Adipose tissue (tissue), 3 donors: ENCODE measurements around the gene GRIN2B. TPM values are rescaled to one million over a fixed set of nuclear protein-coding genes. Genes with fewer than 3 reads are reported as not detected.

Experiments used
- H3K27ac ChIP-seq: one replicate; pipeline ENCODE4 v1.5.1; 2013; ENCODE audit warnings: low read depth, low read length
- WGBS, 3 donors: extraction: QIAGEN DNeasy Blood & Tissue Kit; methylation state at CpG; one replicate each; pipeline ENCODE4 v1.1.7; 2013; 5-methylcytosine and 5-hydroxymethylcytosine counted together
- polyA plus RNA-seq, 3 donors: library from polyadenylated mRNA; stranded (reverse); fragments of 200-250 nt; gene quantifications; one replicate each; pipeline ENCODE4 v1.2.3, GENCODE V29; 2013
- donor health status: healthy with polysubstance abuse.
- donor health status: Bipolar disorder and iron deficiency.
- donor health status: healthy.

The GRIN2B gene
- polyA plus RNA-seq, 3 donors: 0.01 to 0.16 TPM; not detected in 1

DNA sequence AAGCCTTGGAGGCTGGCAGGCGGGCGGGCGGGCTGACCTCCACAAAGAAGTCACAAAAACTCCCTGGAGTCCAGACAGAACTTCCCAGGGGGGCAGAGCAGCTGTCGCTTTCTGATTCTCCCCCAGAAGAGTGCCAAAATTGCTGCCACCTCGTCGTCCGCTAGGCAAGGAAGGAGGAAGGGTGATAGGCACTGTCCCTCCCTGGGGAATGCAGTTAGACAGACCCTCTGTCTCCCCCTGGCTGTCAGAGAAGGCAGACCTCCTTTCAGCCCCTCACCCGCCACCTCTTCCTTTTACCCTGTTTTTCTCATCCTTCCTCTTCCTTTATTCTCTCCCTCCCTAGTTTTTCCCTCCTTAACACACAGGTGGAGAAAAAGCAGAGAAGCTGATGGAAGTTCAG lies 18.7 kb downstream of the GRIN2B start:
- H3K27ac ChIP-seq: no peak overlapping the region
- WGBS, 3 donors: 68 to 80% (median 79%) methylated on average over 7 to 8 of the region's 8 CpGs

DNA sequence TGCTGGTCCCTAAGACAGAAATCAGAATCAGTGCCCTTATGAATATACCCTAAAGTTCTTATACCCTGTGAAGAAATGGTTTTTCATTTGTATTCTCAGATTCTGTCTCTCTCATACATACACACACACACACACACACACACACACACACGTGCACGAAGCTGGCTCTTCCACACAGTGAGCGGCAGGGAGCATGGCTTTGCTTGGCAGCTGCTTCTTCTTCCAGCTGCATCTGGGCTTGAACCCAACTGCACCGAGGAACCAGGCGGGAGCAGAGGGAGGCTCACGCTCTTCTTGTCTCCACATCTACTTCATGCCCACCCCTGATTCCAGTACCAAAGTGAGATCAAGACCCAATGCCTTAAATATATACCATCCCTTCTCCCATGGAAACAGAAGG lies 19.4 kb downstream of the GRIN2B start:
- 63 to 68% (median 63%) methylated on average over 6 of the region's 6 CpGs for WGBS, 3 donors
- no peak overlapping the region for H3K27ac ChIP-seq

DNA sequence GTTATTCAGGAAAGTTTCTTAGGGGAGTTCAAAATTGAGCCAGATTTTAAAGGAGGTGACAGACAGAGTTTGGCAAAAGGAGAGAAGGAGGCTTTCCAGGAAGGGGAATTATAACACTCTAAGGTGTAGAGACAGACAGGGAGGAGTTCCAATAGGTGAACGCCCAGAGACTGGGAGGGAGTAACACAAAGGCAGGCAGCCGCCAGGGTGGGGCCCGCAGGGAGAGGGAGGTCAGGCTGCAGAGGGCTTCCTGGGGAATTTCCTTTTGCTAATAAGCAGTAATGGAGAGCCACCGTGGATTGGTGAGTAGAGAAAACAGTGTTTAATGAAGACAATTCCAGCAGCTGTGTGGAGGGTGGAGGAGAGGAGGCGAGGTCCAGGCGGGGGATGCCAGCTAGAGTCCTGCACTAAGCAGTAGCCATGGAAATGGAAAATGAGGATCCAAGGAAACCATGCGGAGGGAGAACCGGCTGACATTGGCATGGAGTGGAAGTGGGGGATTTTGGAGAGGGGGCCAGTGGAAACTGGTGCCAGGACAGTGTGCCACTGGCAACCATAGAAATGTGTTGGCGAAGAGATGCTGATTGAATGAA lies 22.2 kb downstream of the GRIN2B start:
- no peak overlapping the region for H3K27ac ChIP-seq
- WGBS, 3 donors: 54 to 63% (median 63%) methylated on average over 9 of the region's 9 CpGs

DNA sequence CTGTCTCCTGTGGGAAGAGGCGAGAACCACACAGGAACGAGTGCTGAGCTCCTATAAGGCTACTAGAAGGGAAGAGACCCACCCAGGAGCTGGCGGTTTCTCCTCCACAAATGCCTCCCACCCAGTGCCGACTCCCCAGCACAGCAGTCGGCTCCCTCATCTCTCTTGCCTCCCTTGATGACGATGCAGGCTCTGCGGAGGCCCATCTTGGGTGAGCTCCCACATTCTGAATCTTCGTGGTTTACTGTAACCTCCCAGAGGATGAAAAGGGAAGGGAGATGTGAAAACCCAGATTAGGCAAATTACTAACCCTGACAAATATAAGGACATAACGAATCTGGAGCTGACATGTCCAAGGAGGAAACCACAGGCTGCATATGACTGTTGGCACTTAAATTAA lies 23.8 kb downstream of the GRIN2B start:
- WGBS, 3 donors: 69 to 81% (median 74%) methylated on average over 9 of the region's 9 CpGs
- no peak overlapping the region for H3K27ac ChIP-seq

DNA sequence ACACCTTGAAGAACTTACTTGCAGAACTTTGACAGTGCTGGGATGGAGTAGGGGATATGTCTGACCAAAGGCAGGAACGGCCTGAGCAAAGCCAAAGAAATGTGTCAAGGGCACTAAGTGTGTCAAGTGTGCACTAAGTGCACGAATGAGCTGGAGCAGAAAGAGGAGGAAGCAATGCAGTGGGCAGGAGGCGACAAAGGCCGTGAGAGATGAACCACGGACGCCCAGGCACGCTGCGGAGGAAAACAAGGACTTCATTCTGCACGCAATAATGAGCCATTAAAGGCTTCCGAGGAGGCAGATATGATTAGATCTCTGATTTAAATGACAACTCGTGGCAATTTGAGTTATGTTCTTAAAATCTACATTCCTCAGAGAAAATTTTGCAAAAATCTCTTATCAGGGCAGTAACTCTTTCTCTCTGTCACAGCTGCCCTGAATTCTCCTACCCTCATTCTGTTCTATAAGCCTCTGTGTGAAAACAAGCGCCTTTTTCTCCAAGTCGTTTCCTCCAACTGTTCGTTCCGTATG lies 25.3 kb downstream of the GRIN2B start:
- no peak overlapping the region for H3K27ac ChIP-seq
- WGBS, 3 donors: 67 to 79% (median 78%) methylated on average over 15 of the region's 15 CpGs

DNA sequence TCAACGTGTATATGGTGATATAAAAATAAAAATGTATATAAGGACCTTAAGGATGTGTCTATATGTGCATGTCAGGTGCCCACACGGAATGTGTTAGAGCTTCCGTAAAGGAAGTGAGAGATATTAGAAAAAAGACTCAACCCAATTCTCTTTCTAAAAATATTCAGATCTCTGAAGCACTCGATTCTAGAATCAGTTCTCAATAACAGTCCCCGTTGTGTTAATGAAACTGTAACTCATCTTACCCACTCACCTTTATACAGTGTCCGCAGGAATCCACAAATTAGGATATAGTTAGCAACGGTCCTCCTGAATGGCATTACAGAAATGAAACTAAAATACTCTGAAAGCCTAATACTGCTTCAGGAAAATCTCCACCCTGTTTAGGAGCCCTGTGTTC lies 29.3 kb downstream of the GRIN2B start:
- WGBS, 3 donors: 77 to 83% (median 79%) methylated on average over 7 of the region's 7 CpGs

DNA sequence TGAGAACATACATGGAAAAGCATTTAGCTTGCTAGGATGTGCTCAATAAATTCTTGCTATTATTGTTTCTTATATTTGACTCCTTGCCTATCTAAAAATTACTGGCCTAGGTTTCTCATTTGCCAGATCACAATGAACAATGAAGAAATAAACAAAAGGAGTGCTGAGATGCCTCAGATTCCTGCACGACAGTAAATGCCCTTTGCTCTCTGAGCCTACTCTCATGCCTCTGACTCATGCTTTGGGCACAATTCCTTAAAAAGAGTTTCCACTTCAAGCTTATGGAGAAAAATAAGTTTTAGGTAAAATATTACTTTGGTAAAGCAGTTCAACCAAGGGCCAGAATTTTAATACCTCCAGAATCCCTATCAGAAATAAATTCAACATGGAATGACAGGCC lies 30.9 kb downstream of the GRIN2B start:
- no peak overlapping the region for H3K27ac ChIP-seq
- 41 to 57% (median 43%) methylated on average over 1 of the region's 1 CpG for WGBS, 3 donors

More for the DNA sequence above, 29.3 kb downstream of the GRIN2B start:
- no peak overlapping the region for H3K27ac ChIP-seq

DNA sequence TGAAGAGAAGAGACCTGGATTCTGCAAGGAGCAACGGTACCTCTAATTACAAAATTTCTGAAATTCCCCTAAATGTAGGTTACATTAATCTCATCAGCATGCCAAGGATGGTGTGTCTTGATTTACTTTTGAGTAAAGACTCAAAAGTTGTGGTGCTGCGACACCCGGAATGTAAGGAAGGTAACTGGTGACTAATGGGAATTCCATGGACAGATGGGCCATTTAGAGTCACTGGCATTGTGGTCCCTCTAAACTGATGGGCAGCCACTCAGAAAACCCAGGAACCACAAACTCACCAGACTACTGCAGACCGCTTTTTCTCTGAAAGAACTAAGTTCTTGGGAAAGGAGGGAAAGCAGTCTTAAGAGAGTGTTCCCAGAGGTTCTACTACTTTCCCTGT lies 32.8 kb downstream of the GRIN2B start:
- WGBS, 3 donors: 89 to 93% (median 89%) methylated on average over 4 of the region's 4 CpGs
- no peak overlapping the region for H3K27ac ChIP-seq

DNA sequence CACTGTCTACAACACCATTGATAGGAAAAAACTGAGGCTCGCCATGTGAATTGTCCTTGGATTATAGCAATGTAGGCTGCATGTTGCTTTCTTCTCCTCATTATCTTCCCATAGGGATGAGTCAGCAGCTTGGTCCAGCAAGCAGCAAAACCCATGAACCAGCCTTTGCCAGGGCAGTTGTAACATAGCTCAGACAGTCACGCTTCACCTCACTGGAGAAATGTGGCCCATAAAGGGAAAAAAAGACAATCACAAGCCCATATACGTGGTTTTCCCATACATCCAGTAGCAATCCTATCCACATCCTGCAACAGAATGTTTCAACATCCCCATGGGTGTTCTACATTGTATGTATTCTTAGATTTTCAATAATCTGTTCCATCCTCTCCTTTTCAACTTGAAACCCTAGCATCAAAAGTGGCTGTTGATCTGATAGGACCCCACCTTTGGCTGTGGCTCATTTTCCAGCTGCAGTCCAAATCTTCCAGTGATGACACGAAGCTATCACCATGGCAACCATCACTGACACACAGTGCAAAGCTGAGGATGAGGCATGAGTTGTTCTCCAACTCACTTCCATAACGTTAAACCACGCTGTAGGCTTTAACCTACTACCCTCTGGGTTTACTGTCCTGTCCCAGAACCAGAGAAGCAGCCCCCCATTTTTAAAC lies 34.0 kb downstream of the GRIN2B start:
- 82 to 85% (median 83%) methylated on average over 6 of the region's 6 CpGs for WGBS, 3 donors
- no peak overlapping the region for H3K27ac ChIP-seq

DNA sequence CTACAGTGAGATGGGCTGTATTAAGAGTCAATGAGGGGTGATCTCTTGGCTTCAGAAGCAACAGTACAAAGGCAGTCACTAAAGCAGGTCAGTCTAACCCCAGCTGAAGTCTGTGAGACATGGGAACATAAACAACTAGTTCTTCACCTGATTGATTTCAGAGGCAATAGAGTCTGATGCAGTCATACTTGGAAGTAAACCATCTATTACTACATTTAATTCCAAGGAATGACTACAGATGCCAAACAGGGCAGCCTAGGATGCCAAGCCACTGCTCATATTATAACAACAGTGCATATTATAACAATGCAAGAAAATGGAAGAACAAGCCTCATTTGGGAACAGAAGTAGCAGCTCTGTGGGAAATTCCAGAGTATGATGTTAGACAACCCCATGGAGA lies 35.8 kb downstream of the GRIN2B start:
- H3K27ac ChIP-seq: no peak overlapping the region

DNA sequence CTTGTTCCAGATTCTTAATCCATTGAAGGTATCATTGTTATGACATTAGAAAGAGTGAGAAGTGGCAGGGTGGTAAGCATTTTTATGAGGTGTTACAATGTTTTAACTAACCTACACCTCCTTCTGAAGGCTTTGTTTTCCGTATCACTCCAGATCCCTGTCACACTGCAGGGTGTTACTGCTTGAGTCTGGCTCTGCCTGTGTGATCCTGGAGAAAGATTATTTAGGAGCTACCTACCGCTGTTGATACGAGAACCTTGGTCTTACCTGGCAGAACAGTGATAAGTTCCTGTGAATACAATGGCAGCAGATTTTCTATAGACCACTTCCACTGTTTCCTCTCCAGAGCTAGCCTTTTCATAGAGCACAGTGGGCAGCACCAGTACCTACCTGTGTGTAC lies 36.2 kb downstream of the GRIN2B start:
- WGBS, 3 donors: 80 to 84% (median 80%) methylated on average over 3 of the region's 3 CpGs
- H3K27ac ChIP-seq: no peak overlapping the region

DNA sequence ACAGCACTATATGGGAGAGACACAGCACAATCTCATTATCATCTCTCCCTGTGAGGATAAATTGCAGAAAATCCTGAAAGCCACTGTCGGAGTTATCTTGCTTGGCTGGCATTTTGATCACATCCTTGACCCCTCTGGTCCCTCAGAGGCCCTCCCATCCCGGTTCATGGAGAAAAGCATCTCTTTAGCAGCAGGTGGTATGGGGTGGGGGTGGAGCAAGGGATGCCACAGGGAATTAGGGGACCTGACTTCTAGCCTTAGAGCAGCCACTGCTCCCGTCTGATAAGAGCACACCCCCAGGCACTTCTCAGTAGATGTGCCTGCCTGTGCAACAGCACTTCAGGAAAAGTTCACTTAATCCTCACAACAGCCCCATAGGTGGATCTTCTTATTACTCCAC lies 38.6 kb downstream of the GRIN2B start:
- 50 to 55% (median 55%) methylated on average over 3 of the region's 3 CpGs for WGBS, 3 donors
- no peak overlapping the region for H3K27ac ChIP-seq

DNA sequence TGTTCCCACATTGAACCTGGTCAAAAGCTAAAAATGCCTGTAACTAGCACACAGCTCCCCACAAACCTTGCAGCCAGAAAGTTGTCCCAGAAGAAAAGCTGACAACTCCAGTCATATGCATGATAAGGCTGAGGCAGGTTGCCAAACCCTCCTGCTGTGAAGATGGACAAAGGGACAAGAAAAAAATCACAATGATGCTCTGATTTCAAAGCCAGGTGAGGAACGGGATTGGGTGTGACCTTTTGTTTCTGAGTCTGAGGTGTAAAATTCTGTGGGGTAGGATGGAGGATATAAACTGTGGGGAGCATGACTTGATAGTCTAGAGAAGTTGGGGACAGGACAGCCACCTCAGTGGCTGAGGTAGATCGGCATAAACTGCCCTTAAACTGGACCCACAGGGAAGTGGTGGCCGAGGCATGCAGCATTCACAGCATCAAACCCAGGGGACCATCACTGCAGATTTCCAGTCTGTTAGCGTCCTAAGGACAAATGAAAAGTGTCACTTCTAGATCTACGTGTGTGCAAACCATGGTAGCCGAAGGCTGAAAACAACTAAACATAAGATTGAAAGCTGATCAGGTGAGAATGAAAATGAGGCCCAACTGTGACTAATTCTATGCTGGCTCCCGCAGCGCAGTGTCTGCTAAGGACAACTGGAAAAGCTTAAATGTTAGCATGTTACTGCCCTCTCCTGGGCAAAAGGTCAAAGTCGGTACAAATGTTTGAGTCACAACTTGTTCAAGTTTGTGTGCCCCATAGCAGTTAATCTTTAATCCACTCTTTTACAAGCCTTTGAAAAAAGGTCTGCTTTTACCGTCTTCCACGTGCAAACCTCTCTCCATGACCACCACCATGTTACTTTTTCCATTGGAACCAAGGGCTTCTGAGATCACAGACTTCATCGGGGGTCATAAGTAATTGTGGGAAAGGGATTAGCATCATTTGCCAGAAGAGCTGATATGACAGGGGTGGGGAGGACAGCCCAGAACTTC lies 39.8 kb downstream of the GRIN2B start:
- WGBS, 3 donors: 19 to 32% (median 30%) methylated on average over 12 of the region's 12 CpGs
- H3K27ac ChIP-seq: no peak overlapping the region

DNA sequence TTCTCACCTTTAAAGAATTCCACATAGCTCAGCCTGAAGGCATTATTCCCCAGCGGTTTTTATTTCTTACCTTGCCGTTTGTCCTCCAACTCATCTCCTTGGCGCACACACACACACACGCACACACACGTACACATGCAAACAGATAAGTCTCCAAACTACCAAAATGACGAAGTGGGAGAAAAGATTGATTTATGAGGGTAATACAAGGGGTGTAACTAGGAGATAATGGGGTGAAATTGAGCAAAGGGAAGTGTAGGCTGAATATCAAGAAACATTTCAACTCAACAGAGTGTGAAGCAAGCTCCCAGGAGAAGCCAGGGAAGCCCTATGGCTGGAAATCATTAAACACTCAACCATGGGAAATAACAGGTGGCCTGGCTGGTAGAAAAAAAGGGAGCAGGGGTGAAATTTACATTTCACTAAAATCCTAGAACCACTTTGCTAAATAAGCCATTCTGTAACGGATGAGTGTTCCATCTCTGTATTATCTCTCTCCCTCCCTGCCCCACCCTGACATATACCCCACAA lies 41.0 kb downstream of the GRIN2B start:
- 31 to 86% (median 85%) methylated on average over 7 of the region's 7 CpGs for WGBS, 3 donors
- H3K27ac ChIP-seq: no peak overlapping the region

DNA sequence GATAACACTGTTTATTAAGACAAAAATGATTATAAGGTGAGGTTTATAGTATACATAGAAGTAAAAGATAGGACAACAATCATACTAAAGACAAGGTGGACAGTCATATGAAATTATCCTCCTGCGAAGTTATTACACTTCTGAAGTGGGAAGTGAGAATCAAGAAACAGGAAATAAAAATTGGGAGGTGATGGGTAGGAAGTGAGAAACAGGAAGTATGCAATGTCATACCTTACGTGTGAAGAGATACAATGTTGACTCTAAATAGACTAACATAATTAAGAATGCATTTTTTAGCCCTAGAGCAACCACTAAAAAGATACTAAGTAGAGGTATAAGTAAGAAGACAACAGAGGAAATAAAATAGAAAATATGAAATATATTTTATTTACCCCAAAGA lies 43.7 kb downstream of the GRIN2B start:
- WGBS, 3 donors: 59 to 88% (median 64%) methylated on average over 2 of the region's 2 CpGs
- H3K27ac ChIP-seq: no peak overlapping the region

DNA sequence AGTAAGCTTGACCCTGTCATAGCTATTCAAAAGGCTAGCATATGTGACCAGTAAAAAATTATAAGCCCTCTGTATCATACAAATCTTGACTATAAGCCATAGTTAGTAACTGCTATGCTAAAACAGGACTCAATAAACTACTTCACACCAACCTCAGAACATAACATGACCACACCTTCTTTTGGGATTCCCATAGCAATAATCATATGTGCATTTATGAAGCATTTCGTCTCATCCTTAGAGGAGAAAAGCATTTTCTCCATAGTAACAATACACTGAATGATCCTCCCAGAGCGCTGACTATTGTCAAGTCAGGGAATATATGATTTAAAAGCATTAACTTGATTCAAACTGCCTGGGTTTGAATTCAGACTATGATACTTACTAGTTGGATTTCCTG lies 46.2 kb downstream of the GRIN2B start:
- 41 to 46% (median 45%) methylated on average over 2 of the region's 2 CpGs for WGBS, 3 donors
- no peak overlapping the region for H3K27ac ChIP-seq
